Omental fat pad (tissue), 4 donors: Measurements from ENCODE around the gene FAM107B. TPM values are rescaled to one million over a fixed set of nuclear protein-coding genes. Genes with fewer than 3 reads are reported as not detected.

Experiments
- ATAC-seq: fragments of 150-250 bp; one replicate; pipeline ENCODE4 v1.9.1; 2016; ENCODE audit warnings: mild to moderate bottlenecking, moderate library complexity; ENCODE audit not compliant: low FRiP score
- DNase-seq: peaks from one replicate; pipeline ENCODE4 v3.0.0-alpha.2; 2019; ENCODE audit warnings: low spot score
- total RNA-seq, 4 donors: library from RNA; depleted of rRNA; stranded (reverse); fragments of >200 nt; gene quantifications; one replicate each; pipeline ENCODE4 v1.1.0, GENCODE V29; 2016
- TF ChIP-seq, protein P1 (sequence below), 3 donors: fragments of 450-650 bp; IDR thresholded peaks; one replicate each; pipeline ENCODE4 v1.5.1; 2016 to 2017; ENCODE audit warnings: antibody characterized with exemption in 3 of 3, mild to moderate bottlenecking in 3 of 3, moderate library complexity in 2 of 3

FAM107B gene
- total RNA-seq, 4 donors from 2014 or later: 27.3 to 77.5 (median 53.7) TPM

DNA sequence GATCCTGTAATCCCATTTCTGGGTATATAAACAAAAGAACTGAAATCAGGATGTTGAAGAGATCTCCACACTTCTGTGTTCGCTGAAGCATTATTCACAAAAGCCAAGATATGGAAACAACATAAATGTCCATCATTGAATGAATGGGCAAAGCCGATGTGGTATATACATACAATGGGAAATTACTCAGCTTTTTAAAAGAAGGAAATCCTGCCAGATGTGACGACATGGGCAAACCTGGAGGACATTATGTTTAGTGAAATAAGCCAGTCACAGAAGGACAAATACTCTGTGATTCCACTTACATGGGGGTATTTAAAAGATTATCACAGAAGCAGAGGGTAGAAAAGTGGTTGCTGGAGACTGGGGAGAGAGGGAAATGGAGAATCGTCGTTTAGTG lies 23.9 kb upstream of the FAM107B start:
- TF ChIP-seq, protein P1, sequence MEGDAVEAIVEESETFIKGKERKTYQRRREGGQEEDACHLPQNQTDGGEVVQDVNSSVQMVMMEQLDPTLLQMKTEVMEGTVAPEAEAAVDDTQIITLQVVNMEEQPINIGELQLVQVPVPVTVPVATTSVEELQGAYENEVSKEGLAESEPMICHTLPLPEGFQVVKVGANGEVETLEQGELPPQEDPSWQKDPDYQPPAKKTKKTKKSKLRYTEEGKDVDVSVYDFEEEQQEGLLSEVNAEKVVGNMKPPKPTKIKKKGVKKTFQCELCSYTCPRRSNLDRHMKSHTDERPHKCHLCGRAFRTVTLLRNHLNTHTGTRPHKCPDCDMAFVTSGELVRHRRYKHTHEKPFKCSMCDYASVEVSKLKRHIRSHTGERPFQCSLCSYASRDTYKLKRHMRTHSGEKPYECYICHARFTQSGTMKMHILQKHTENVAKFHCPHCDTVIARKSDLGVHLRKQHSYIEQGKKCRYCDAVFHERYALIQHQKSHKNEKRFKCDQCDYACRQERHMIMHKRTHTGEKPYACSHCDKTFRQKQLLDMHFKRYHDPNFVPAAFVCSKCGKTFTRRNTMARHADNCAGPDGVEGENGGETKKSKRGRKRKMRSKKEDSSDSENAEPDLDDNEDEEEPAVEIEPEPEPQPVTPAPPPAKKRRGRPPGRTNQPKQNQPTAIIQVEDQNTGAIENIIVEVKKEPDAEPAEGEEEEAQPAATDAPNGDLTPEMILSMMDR (IDR thresholded peaks at IDR 0.05): no peak
- ATAC-seq (no peak), DNase-seq (no peak)

DNA sequence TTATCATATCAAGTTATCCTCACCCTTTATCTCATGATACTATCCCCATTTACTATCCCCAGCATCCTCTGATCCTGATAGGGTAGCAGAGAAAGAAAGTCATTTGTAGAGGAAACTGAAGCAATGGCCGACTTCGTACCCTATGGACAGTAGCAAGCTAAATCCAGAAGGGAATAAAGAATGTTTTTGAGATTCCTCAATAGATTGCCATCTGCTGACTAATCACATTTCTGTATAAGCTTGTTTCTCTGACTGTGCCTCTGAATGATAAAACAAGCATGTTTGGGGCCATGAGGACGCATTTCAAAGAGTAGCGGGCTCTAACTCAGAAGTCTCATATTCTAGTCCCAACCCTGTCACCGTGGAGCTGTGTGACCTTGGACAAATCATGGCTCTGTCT lies 13.2 kb upstream of the FAM107B start:
- ATAC-seq: no peak
- no peak for DNase-seq
- TF ChIP-seq, protein P1 (IDR thresholded peaks at IDR 0.05): no peak

- TF ChIP-seq, protein P1 (IDR thresholded peaks at IDR 0.05): no peak
- DNase-seq (no peak), ATAC-seq (no peak)
Observed at GRCh38 chr10:14784459-14785055, 9.9 kb upstream of the FAM107B start.

DNA sequence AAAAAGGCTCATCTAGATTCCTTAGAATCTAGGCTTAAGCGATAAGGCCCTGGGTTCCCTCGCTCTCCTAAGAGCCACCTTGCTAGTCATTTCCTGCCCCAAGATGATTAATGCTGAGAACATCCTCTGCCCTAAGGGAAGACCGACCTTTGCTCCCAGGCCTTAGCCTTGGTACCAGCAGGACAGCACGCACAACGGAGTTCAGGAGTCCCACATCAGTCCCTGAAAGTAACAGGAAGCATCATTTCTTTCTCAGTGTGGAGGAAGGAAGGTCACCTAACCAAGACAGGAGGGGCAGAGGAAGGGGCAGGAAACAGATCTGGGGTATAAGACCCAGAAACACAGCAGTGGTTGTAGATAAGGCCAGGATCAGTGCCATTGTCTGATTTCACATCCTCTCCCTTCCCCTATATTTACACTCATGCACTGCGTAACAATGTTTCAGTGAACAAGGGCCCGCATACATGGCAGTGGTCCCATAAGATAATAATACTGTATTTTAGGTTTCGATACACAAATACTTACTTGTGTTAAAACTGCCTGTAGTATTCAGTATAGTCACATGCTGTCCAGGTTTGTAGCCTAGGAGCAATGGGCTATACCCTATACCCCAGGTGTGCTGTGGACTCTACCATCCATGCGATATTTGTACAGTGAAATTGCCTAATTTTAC lies 8.1 kb upstream of the FAM107B start:
- no peak for ATAC-seq
- no peak for DNase-seq

DNA sequence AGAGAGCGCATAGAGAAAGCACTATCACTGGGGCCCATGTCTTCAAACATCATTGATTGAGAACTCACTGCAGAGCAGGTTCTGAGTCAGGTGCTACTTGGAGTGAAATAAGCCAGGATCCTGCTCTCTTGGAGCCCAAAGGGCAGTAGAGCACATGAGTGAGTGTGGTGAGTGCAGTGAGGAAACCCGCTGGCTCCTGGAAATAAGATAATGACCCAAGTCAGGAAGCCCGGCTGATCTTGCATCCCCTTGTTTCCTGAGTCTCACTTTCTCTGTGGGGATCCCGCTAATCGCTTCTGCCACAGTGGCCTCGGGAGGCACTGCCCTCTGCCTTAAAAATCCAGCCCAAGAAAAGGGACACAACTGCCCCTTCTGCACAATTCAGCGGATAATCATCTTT lies 7.1 kb upstream of the FAM107B start:
- TF ChIP-seq, protein P1 (IDR thresholded peaks at IDR 0.05): no peak
- DNase-seq (no peak), ATAC-seq (no peak)

More for the DNA sequence above, 8.1 kb upstream of the FAM107B start:
- TF ChIP-seq, protein P1 (IDR thresholded peaks at IDR 0.05): no peak

DNA sequence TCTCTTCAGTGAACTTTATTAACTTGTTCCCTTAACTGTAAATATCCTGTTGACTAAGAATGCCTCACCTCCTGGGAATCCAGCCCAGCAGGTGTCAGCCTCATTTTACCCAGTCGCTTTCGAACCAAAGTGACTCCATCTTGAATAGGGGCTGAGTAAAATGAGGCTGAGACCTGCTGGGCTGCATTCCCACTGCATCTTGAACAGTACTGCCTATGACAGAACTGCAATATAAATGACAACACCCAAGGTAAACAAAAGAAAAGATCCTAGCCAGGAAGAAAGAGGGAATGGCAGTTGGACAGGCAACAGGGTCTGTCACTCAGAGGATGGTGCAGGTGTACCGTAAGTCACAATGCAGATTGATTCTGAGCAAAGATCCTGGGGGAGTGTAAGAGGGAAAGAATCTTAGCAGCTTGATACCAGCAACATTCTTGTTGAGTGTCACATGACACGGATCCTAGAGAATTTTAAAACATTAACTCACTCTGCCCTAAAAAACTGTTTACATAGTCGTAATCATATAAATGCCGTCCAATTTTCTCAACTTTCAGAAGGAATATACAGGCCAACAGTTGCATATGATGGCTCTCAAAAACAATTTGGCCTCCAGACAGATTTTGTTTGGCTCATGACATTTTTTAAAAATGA lies 4.4 kb upstream of the FAM107B start:
- no peak for DNase-seq
- TF ChIP-seq, protein P1 (IDR thresholded peaks at IDR 0.05): no peak

More for the DNA sequence above, 4.4 kb upstream of the FAM107B start:
- no peak for ATAC-seq
